Fibroblast of villous mesenchyme (primary cell): ENCODE data around the gene COL26A1. TPM values are rescaled to one million over a fixed set of nuclear protein-coding genes. Genes with fewer than 3 reads are reported as not detected.
"Not testable (repeated sequence)": the region's sequence is repeated elsewhere in the genome, so short reads cannot be mapped to it uniquely, and the experiment has no call there.

ENCODE experiments used
- DNase-seq: peaks from one replicate; pipeline ENCODE4 v3.0.0-alpha.2; 2010; ENCODE audit warnings: low read depth
- H3K4me3 ChIP-seq: 2 replicates; pipeline ENCODE4 v1.5.1; 2011; ENCODE audit warnings: low read depth, mild to moderate bottlenecking, low read length
- CTCF ChIP-seq: IDR thresholded peaks from 2 replicates; pipeline ENCODE4 v1.5.1; 2012; ENCODE audit warnings: low read depth, mild to moderate bottlenecking, low read length; ENCODE audit not compliant: insufficient read depth
- total RNA-seq: library from RNA; depleted of rRNA; stranded (reverse); fragments of >200 nt; gene quantifications from 2 replicates; pipeline ENCODE4 v1.2.3, GENCODE V29; 2012

Gene COL26A1
- total RNA-seq, 1 donor: not detected

GRCh38 chr7:101474178-101474577, 111.5 kb downstream of the COL26A1 start:
- no peak for DNase-seq
- no peak overlapping the region for H3K4me3 ChIP-seq

GRCh38 chr7:101475691-101476090, 113.0 kb downstream of the COL26A1 start:
- not testable (repeated sequence) for DNase-seq, H3K4me3 ChIP-seq

More at GRCh38 chr7:101474178-101474577, 111.5 kb downstream of the COL26A1 start:
- no peak for TF ChIP-seq CTCF

DNA sequence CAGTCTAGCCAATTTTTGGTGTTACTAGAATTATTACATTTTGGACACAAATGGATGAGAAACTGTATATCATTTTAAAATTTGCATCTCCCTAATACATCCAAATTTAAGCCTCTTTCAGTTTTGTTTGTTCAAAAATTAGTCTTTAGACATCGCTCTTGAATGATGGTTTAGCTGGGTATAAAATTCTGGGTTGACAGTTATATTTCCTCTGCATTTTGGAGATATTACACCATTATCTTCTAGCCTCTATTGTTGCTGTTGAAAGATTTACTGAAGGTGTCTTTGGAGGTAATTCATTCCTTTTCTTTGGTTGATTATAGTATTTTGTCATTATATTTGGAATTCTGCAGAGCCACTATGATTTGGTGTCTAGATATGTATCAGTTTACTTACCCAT, 116.5 kb downstream of the COL26A1 start:
- no peak for TF ChIP-seq CTCF
- DNase-seq: no peak
- H3K4me3 ChIP-seq: no peak overlapping the region

- H3K4me3 ChIP-seq: not testable (repeated sequence)
Measured at GRCh38 chr7:101486056-101486432, 123.4 kb downstream of the COL26A1 start.

DNA sequence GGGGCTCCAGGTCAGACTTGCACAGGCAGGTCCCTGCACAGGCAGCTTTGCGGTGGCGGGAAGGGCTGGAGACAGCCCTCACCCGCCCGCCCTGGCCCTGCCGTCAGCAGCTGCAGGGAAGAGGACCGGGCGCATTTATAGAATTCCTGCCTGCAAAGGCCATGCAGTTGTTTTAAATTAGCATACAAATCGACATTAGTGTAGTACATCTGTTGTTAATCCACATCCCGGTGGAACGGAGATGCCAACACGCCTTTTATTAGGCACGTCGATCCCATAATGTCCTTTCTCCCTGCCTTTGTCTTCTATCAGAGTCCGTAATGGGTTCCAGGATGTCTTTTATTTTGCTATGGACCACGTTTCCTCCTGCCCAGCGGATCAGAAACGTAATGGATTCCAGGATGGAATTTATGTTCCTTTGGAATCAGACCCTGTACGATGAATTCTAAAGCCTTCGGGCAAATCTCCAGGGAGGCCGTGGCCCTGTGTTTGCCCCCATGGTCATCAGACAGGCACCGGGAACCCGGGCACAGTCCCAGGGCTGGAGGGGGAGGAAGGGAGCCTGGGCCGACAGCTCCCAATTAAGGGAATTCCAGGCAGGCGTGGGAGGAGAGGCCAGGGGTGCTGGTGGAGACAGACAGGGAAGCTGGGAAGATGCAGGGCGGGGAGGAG, 123.9 kb downstream of the COL26A1 start:
- H3K4me3 ChIP-seq: no peak overlapping the region
- no peak for TF ChIP-seq CTCF
- no peak for DNase-seq

More at GRCh38 chr7:101486056-101486432, 123.4 kb downstream of the COL26A1 start:
- not testable (repeated sequence) for DNase-seq

GRCh38 chr7:101487105-101487458, 124.4 kb downstream of the COL26A1 start:
- H3K4me3 ChIP-seq: no peak overlapping the region
- no peak for TF ChIP-seq CTCF
- no peak for DNase-seq

- H3K4me3 ChIP-seq: no peak overlapping the region
- no peak for DNase-seq
- TF ChIP-seq CTCF: no peak
Measured at GRCh38 chr7:101487753-101488152, 125.1 kb downstream of the COL26A1 start.

- no peak for DNase-seq
- no peak for TF ChIP-seq CTCF
- no peak overlapping the region for H3K4me3 ChIP-seq
Measured at GRCh38 chr7:101488826-101489572, 126.3 kb downstream of the COL26A1 start.

DNA sequence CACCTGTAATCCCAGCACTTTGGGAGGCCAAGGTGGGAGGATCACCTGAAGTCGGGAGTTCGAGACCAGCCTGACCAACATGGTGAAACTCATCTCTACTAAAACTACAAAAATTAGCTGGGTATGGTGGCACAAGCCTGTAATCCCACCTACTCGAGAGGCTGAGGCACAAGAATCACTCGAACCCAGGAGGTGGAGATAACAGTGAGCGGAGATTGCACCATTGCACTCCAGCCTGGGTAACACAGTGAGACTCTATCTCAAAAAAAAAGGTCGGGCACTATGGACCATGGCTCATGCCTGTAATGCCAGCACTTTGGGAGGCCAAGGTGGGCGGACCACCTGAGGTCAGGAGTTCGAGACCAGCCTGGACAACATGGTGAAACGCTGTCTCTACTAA, 127.8 kb downstream of the COL26A1 start:
- not testable (repeated sequence) for H3K4me3 ChIP-seq, DNase-seq

GRCh38 chr7:101491442-101491841, 128.8 kb downstream of the COL26A1 start:
- not testable (repeated sequence) for DNase-seq, H3K4me3 ChIP-seq
